Pancreas (tissue), 10 donors: ENCODE data around the gene TAPBP. TPM values are rescaled to one million over a fixed set of nuclear protein-coding genes. Genes with fewer than 3 reads are reported as not detected.

ENCODE experiments used
- ATAC-seq, 4 donors: fragments of 200-7000 bp; cut with Tn5 transposase; one replicate each; pipeline versions ENCODE4 v1.8.0 to v1.9.1; 2020; ENCODE audit warnings: mild to moderate bottlenecking in 4 of 4, moderate library complexity in 4 of 4
- DNase-seq, 6 donors: peaks; one replicate each; pipeline ENCODE4 v3.0.0-alpha.2; 2020
- FAIRE-seq: peaks from 2 replicates; lab custom pipeline; 2012; peaks lifted over from hg19 to GRCh38; lab: Jason Lieb, UNC
- H3K27ac ChIP-seq, 4 donors: fragments of 200-600 bp; sonication (generic); 1 replicate in 3 of 4; 2 replicates in 1 of 4; pipeline versions ENCODE4 v1.5.0 to v1.8.0; 2020
- H3K27me3 ChIP-seq, 4 donors: fragments of 200-600 bp; one replicate each; pipeline ENCODE4 v1.8.0; 2021
- H3K36me3 ChIP-seq, 3 donors: fragments of 200-600 bp; sonication (generic) in 1 of 3; one replicate each; pipeline versions ENCODE4 v1.5.0 to v1.8.0; 2020 to 2021
- H3K4me1 ChIP-seq, 3 donors: fragments of 200-600 bp; one replicate each; pipeline ENCODE4 v1.8.0; 2021
- H3K4me3 ChIP-seq, 4 donors: fragments of 200-600 bp; sonication (generic) in 2 of 4; one replicate each; pipeline versions ENCODE4 v1.5.0 to v1.8.0; 2020 to 2021
- H3K9me3 ChIP-seq, 4 donors: fragments of 200-600 bp; one replicate each; pipeline ENCODE4 v1.8.0; 2021
- WGBS, 2 donors: extraction: QIAGEN DNeasy Blood & Tissue Kit; methylation state at CpG; one replicate each; pipeline ENCODE4 v1.1.7; 2013; 5-methylcytosine and 5-hydroxymethylcytosine counted together
- intact Hi-C, 3 donors: fragments of 100-400 bp; cut with DNase I; formaldehyde crosslinking; loops; one replicate each; pipeline versions ENCODE4 v1.11.1 to v1.14.2; 2022
- polyA plus RNA-seq, 2 donors: library from polyadenylated mRNA; stranded (reverse); fragments of 200-250 nt; gene quantifications; one replicate each; pipeline ENCODE4 v1.2.3, GENCODE V29; 2013
- total RNA-seq, 6 donors: library from RNA; stranded (reverse); fragmentation: NEBNext Ultra II Directional in 4 of 6; extraction: Animal tissue kit (Norgen Biotek cat#: 25700) in 4 of 6; gene quantifications; one replicate each; pipeline versions ENCODE4 v1.2.1 to v1.2.4, GENCODE V29; 2021 to 2023
- TF ChIP-seq, protein P1 (sequence below), 4 donors: fragments of 200-600 bp; sonication (generic) in 3 of 4; IDR thresholded peaks; one replicate each; pipeline versions ENCODE4 v1.5.0 to v1.8.0; 2021; ENCODE audit warnings: antibody characterized with exemption in 4 of 4
- donor health status: healthy with polysubstance abuse.
- donor health status: DM: no; HTN: no; CAD: no; lungs with moderate emphysema.
- donor health status: DM: no; HTN: no; CAD: no.
- donor health status: control.
- donor health status: control.
- donor health status: Bipolar disorder and iron deficiency.
- donor health status: DM: yes; HTN: yes; CAD: no.
- donor health status: DM: no; HTN: no; CAD: no.
- donor health status: DM: no; HTN: no; CAD: no.
- donor health status: DM: yes; HTN: yes; CAD: no.

Gene TAPBP
- total and polyA plus RNA-seq, 8 donors: 28.0 to 152 (median 41.2) TPM

DNA sequence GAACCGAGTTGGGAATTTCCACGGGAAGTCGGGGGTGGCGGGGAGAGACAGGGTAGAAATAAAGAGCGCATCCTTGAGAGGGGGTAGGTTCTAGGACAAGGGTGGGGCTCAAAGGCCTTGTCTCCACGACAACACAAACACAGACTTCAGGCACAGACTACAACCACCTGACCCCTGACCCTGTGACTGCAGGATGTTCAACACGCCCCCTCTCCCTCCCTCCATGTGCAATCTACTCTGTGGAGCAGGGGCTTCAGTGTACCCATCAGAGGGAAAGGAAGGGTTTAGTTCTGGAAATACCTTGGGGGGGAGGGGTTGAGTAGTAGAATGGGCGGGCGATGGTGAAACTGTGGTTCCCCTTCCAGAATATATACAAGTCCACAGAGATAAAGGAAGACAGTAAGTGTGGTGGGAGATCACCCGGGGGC is 651 bp upstream of the TAPBP start:
- Histone ChIP-seq H3K4me3 (peak overlapping the region in 3 of 4 donors; percentile 65 to 89 (median 82)), H3K36me3 (peaks cover 0 to 4% (median 0%) of the 10 kb centered on the region in 3 donors), H3K4me1 (peaks cover 6 to 39% (median 10%) of the 10 kb centered on the region in 3 donors), H3K27ac (peak overlapping the region; percentile 80 to 97 (median 92)), H3K27me3 (no peaks in the 10 kb centered on the region), H3K9me3 (no peaks in the 10 kb centered on the region)
- FAIRE-seq (no peak), DNase-seq (peak in 4 of 6 donors; percentile 48 to 72 (median 52)), ATAC-seq (peak; percentile 2 to 11 (median 4))
- TF ChIP-seq, protein P1, sequence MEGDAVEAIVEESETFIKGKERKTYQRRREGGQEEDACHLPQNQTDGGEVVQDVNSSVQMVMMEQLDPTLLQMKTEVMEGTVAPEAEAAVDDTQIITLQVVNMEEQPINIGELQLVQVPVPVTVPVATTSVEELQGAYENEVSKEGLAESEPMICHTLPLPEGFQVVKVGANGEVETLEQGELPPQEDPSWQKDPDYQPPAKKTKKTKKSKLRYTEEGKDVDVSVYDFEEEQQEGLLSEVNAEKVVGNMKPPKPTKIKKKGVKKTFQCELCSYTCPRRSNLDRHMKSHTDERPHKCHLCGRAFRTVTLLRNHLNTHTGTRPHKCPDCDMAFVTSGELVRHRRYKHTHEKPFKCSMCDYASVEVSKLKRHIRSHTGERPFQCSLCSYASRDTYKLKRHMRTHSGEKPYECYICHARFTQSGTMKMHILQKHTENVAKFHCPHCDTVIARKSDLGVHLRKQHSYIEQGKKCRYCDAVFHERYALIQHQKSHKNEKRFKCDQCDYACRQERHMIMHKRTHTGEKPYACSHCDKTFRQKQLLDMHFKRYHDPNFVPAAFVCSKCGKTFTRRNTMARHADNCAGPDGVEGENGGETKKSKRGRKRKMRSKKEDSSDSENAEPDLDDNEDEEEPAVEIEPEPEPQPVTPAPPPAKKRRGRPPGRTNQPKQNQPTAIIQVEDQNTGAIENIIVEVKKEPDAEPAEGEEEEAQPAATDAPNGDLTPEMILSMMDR (IDR thresholded peaks at IDR 0.05): no peak
- WGBS, 2 donors: 5 to 9% methylated on average over 10 of the region's 10 CpGs
- intact Hi-C loops: no loop called here

DNA sequence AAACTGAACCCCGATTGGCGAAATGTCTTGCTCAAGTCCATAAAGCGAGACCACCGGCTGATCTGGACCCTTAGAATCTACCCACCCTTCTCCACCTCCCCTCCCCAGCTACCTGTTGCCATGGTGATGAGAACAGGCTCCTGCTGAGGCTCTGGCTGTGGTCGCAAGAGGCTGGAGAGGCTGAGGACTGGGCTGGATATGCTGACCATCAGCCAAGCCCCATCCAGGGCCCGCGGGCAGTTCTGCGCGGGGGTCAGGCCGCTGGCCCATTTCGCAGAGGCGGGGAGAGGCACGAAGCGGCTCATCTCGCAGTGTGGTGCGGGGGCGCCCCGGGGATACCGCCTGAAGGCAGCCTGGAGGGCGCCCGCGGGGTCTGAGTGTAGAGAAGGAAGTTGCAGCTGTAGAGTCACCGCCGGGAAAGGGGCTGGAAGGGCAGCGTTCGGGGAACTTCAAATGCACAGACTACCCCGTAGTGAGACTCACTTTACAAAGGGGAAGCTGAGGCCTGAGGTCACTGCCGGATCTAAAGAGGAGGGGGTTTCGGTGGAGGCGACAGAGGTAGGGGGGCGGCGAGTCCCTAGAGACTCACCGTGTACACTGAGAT is 671 bp downstream of the TAPBP start:
- Histone ChIP-seq H3K9me3 (no peaks in the 10 kb centered on the region), H3K27me3 (no peaks in the 10 kb centered on the region), H3K4me3 (peak overlapping the region; percentile 65 to 89 (median 82)), H3K36me3 (no peaks in the 10 kb centered on the region), H3K27ac (peak overlapping the region; percentile 80 to 97 (median 92)), H3K4me1 (peaks cover 6 to 32% (median 10%) of the 10 kb centered on the region in 3 donors)
- TF ChIP-seq, protein P1 (IDR thresholded peaks at IDR 0.05): no peak
- DNase-seq (peak; percentile 46 to 86 (median 56)), FAIRE-seq (no peak), ATAC-seq (peak; percentile 1 to 14 (median 7))
- intact Hi-C loops: no loop called here
- WGBS, 2 donors: 1% methylated on average over 33 of the region's 33 CpGs

DNA sequence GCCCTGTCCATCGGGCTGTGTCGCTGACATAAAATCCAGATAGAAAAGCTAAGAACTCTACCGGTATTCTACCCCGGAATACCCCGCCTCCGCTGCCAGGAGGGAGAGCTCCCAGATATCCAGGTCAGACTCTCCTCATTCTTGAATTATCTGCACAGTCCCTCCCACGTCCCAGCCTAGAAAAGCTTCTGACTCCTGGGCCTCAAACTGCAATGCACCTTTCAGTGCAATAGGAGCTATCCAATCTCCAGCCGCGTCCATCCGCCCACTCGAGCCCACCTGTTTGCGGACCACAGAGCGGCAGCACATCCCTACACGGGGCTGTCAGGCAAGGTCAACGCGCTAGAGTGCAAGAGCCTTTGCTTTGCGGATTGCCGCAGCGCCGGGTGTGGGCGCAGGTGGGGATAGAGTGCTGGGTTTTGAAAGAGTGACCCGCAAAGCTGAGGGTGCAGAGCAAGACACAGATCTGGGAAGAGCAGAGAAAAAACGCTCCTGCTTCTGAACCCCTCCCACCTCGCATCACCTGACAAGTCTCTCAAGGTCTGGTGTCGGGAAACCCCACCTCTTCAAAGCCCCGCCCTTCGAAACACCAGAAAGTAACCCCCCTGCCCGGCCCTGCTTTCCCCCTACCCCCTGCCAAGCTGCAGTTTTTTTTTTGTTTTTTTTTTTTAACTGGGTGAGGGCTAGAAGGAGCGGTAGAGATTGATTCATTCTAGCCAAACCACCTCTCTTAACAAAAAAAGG is 1.3 kb downstream of the TAPBP start:
- ATAC-seq (peak; percentile 57 to 75 (median 70)), FAIRE-seq (no peak), DNase-seq (peak; percentile 74 to 92 (median 80))
- peaks cover 6 to 32% (median 10%) of the 10 kb centered on the region in 3 donors for H3K4me1 ChIP-seq
- no peaks in the 10 kb centered on the region for H3K27me3 ChIP-seq
- WGBS, 2 donors: 1 to 3% methylated on average over 29 of the region's 29 CpGs
- H3K27ac ChIP-seq: peak overlapping the region; percentile 80 to 97 (median 92)
- H3K36me3 ChIP-seq: no peaks in the 10 kb centered on the region
- no peaks in the 10 kb centered on the region for H3K9me3 ChIP-seq
- H3K4me3 ChIP-seq: peak overlapping the region; percentile 65 to 89 (median 82)
- intact Hi-C loops: no loop called here
- TF ChIP-seq, protein P1 (IDR thresholded peaks at IDR 0.05): no peak

GRCh38 chr6:33306356-33306755 is 7.5 kb downstream of the TAPBP start:
- 84 to 95% methylated on average over 4 of the region's 4 CpGs for WGBS, 2 donors
- ATAC-seq: no peak
- FAIRE-seq: no peak
- intact Hi-C loops: no loop called here
- H3K9me3 ChIP-seq: no peaks in the 10 kb centered on the region
- H3K36me3 ChIP-seq: peaks cover 0 to 9% (median 0%) of the 10 kb centered on the region in 3 donors
- no peak overlapping the region for H3K4me3 ChIP-seq
- H3K4me1 ChIP-seq: peaks cover 0 to 7% (median 0%) of the 10 kb centered on the region in 3 donors
- no peaks in the 10 kb centered on the region for H3K27me3 ChIP-seq
- no peak for DNase-seq
- TF ChIP-seq, protein P1 (IDR thresholded peaks at IDR 0.05): no peak
- H3K27ac ChIP-seq: no peak overlapping the region
